Liver (tissue), 9 donors: ENCODE data around the gene TEDC2. TPM values are rescaled to one million over a fixed set of nuclear protein-coding genes. Genes with fewer than 3 reads are reported as not detected.

Experiments used
- DNase-seq: peaks from one replicate; pipeline ENCODE4 v3.0.0-alpha.2; 2017; ENCODE audit warnings: low spot score
- H3K27ac ChIP-seq, 2 donors: one replicate each; pipeline ENCODE4 v1.7.0; 2013; ENCODE audit warnings: inconsistent platforms in 2 of 2, low read length in 2 of 2, control low read depth in 1 of 2, low read depth in 1 of 2, mild to moderate bottlenecking in 1 of 2
- H3K27me3 ChIP-seq, 4 donors: one replicate each; pipeline versions ENCODE4 v1.6.1 to v1.7.0; 2013; ENCODE audit warnings: low read length in 3 of 4, inconsistent platforms in 1 of 4, mild to moderate bottlenecking in 1 of 4, moderate library complexity in 1 of 4; ENCODE audit not compliant: control insufficient read depth in 4 of 4, insufficient read depth in 4 of 4
- H3K36me3 ChIP-seq, 4 donors: one replicate each; pipeline versions ENCODE4 v1.6.1 to v1.7.0; 2013; ENCODE audit warnings: low read length in 3 of 4, mild to moderate bottlenecking in 3 of 4, low read depth in 1 of 4, moderate library complexity in 1 of 4; ENCODE audit not compliant: control insufficient read depth in 4 of 4, insufficient read depth in 3 of 4
- H3K4me1 ChIP-seq, 4 donors: one replicate each; pipeline versions ENCODE4 v1.6.1 to v1.7.0; 2013; ENCODE audit warnings: low read length in 3 of 4, mild to moderate bottlenecking in 3 of 4, moderate library complexity in 1 of 4; ENCODE audit not compliant: control insufficient read depth in 4 of 4, insufficient read depth in 4 of 4
- H3K4me3 ChIP-seq, 3 donors: one replicate each; pipeline versions ENCODE4 v1.6.1 to v1.7.0; 2013; ENCODE audit warnings: low read length in 3 of 3, control low read depth in 1 of 3, low read depth in 1 of 3, mild to moderate bottlenecking in 1 of 3
- H3K9ac ChIP-seq, 2 donors: one replicate each; pipeline ENCODE4 v1.7.0; 2013; ENCODE audit warnings: low read length in 2 of 2, mild to moderate bottlenecking in 2 of 2, moderate library complexity in 2 of 2, control low read depth in 1 of 2, low read depth in 1 of 2
- H3K9me3 ChIP-seq, 4 donors: one replicate each; pipeline versions ENCODE4 v1.6.1 to v1.7.0; 2013; ENCODE audit warnings: low read length in 3 of 4; ENCODE audit not compliant: control insufficient read depth in 4 of 4
- EGR1 ChIP-seq, 2 donors: IDR thresholded peaks; 2 replicates each; pipeline ENCODE4 v1.6.1; 2016 to 2018; ENCODE audit warnings: antibody characterized with exemption in 2 of 2, low read depth in 2 of 2
- FOXA1 ChIP-seq: IDR thresholded peaks from 2 replicates; pipeline ENCODE4 v1.6.1; 2016; ENCODE audit warnings: antibody characterized with exemption
- FOXA2 ChIP-seq: IDR thresholded peaks from 2 replicates; pipeline ENCODE4 v1.6.1; 2016; ENCODE audit warnings: antibody characterized with exemption
- GABPA ChIP-seq, 2 donors: IDR thresholded peaks in 1 of 2; conservative IDR thresholded peaks in 1 of 2; 2 replicates each; pipeline ENCODE4 v1.6.1; 2016; ENCODE audit warnings: antibody characterized with exemption in 2 of 2, mild to moderate bottlenecking in 1 of 2, moderate library complexity in 1 of 2
- HNF4A ChIP-seq, 2 donors: conservative IDR thresholded peaks; 2 replicates each; pipeline ENCODE4 v1.6.1; 2016; ENCODE audit warnings: antibody characterized with exemption in 2 of 2, mild to moderate bottlenecking in 2 of 2
- HNF4G ChIP-seq: IDR thresholded peaks from 2 replicates; pipeline ENCODE4 v1.6.1; 2016; ENCODE audit warnings: antibody characterized with exemption
- JUND ChIP-seq, 2 donors: IDR thresholded peaks; 2 replicates each; pipeline ENCODE4 v1.6.1; 2016; ENCODE audit warnings: antibody characterized with exemption in 2 of 2
- NR2F2 ChIP-seq: IDR thresholded peaks from 2 replicates; pipeline ENCODE4 v1.6.1; 2016; ENCODE audit warnings: antibody characterized with exemption
- RAD21 ChIP-seq, 2 donors: IDR thresholded peaks; 2 replicates each; pipeline ENCODE4 v1.6.1; 2016; ENCODE audit warnings: antibody characterized with exemption in 2 of 2, mild to moderate bottlenecking in 2 of 2
- RXRA ChIP-seq, 2 donors: IDR thresholded peaks; 2 replicates each; pipeline ENCODE4 v1.6.1; 2017 to 2018; ENCODE audit warnings: antibody characterized with exemption in 2 of 2, mild to moderate bottlenecking in 1 of 2
- SP1 ChIP-seq: IDR thresholded peaks from 2 replicates; pipeline ENCODE4 v1.6.1; 2018; ENCODE audit warnings: antibody characterized with exemption, mild to moderate bottlenecking
- TAF1 ChIP-seq: conservative IDR thresholded peaks from 2 replicates; pipeline ENCODE4 v1.6.1; 2016; ENCODE audit warnings: antibody characterized with exemption, mild to moderate bottlenecking
- YY1 ChIP-seq: IDR thresholded peaks from 2 replicates; pipeline ENCODE4 v1.6.1; 2016; ENCODE audit warnings: antibody characterized with exemption, mild to moderate bottlenecking
- WGBS: extraction: QIAGEN DNeasy Blood & Tissue Kit; methylation state at CpG from one replicate; pipeline ENCODE4 v1.1.7; 2013; 5-methylcytosine and 5-hydroxymethylcytosine counted together
- polyA plus RNA-seq, 2 donors: library from polyadenylated mRNA; stranded (reverse) in 1 of 2; unstranded in 1 of 2; fragments of 200-250 nt in 1 of 2; fragments of >200 nt in 1 of 2; fragmentation: Nextera tagmentation in 1 of 2; extraction: Ambion mirVana in 1 of 2; gene quantifications; one replicate each; pipeline versions ENCODE4 v1.2.1 to v1.2.3, GENCODE V29; 2013 to 2015
- total RNA-seq, 2 donors: library from RNA; depleted of rRNA; stranded (reverse); fragments of >200 nt; gene quantifications; one replicate each; pipeline ENCODE4 v1.2.3, GENCODE V29; 2014
- TF ChIP-seq, protein P1 (sequence below): IDR thresholded peaks from 2 replicates; pipeline ENCODE4 v1.6.1; 2016; ENCODE audit warnings: antibody characterized with exemption
- TF ChIP-seq, protein P2 (sequence below): IDR thresholded peaks from 2 replicates; pipeline ENCODE4 v1.6.1; 2016; ENCODE audit warnings: antibody characterized with exemption
- TF ChIP-seq, protein P3 (sequence below): IDR thresholded peaks from 2 replicates; pipeline ENCODE4 v1.6.1; 2016; ENCODE audit warnings: antibody characterized with exemption, mild to moderate bottlenecking
- TF ChIP-seq, protein P4 (sequence below): IDR thresholded peaks from 2 replicates; pipeline ENCODE4 v1.6.1; 2016; ENCODE audit warnings: antibody characterized with exemption
- donor health status: healthy.
- donor health status: healthy.
- donor health status: healthy.
- donor health status: healthy.
- donor health status: healthy.

The TEDC2 gene
- total and polyA plus RNA-seq, 4 donors = 0.71 to 6.7 (median 1.1) TPM

DNA sequence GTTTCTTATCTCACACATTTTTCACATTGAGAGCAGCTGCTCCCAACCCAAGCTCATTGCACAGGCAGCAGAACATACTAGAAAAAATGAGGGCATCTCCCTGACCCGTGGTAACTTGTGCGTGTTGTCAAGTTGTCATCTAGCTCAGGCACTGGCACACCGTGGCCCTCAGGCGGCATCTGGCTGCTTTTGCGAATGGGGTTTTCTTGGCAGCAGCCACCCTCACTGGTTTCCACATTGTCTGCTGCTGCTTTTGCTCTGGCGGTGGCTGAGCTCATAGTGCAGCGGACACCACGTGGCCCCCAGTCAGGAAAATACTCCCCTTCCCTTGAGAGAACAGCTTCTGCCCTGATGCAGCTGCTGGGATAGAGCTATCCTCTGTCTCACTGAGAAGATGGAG, 9.4 kb upstream of the TEDC2 start:
- TF ChIP-seq, protein P1, sequence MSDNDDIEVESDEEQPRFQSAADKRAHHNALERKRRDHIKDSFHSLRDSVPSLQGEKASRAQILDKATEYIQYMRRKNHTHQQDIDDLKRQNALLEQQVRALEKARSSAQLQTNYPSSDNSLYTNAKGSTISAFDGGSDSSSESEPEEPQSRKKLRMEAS = no peak
- TF ChIP-seq JUND (IDR thresholded peaks at IDR 0.05) (no peak), NR2F2 (no peak), TAF1 (no peak), SP1 (no peak), YY1 (no peak), RXRA (IDR thresholded peaks at IDR 0.05) (no peak), FOXA2 (no peak), HNF4A (conservative IDR thresholded peaks at IDR 0.05) (no peak), RAD21 (IDR thresholded peaks at IDR 0.05) (no peak), FOXA1 (no peak)
- TF ChIP-seq, protein P2, sequence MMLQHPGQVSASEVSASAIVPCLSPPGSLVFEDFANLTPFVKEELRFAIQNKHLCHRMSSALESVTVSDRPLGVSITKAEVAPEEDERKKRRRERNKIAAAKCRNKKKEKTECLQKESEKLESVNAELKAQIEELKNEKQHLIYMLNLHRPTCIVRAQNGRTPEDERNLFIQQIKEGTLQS = no peak
- TF ChIP-seq, protein P3, sequence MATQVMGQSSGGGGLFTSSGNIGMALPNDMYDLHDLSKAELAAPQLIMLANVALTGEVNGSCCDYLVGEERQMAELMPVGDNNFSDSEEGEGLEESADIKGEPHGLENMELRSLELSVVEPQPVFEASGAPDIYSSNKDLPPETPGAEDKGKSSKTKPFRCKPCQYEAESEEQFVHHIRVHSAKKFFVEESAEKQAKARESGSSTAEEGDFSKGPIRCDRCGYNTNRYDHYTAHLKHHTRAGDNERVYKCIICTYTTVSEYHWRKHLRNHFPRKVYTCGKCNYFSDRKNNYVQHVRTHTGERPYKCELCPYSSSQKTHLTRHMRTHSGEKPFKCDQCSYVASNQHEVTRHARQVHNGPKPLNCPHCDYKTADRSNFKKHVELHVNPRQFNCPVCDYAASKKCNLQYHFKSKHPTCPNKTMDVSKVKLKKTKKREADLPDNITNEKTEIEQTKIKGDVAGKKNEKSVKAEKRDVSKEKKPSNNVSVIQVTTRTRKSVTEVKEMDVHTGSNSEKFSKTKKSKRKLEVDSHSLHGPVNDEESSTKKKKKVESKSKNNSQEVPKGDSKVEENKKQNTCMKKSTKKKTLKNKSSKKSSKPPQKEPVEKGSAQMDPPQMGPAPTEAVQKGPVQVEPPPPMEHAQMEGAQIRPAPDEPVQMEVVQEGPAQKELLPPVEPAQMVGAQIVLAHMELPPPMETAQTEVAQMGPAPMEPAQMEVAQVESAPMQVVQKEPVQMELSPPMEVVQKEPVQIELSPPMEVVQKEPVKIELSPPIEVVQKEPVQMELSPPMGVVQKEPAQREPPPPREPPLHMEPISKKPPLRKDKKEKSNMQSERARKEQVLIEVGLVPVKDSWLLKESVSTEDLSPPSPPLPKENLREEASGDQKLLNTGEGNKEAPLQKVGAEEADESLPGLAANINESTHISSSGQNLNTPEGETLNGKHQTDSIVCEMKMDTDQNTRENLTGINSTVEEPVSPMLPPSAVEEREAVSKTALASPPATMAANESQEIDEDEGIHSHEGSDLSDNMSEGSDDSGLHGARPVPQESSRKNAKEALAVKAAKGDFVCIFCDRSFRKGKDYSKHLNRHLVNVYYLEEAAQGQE = no peak
- TF ChIP-seq, protein P4, sequence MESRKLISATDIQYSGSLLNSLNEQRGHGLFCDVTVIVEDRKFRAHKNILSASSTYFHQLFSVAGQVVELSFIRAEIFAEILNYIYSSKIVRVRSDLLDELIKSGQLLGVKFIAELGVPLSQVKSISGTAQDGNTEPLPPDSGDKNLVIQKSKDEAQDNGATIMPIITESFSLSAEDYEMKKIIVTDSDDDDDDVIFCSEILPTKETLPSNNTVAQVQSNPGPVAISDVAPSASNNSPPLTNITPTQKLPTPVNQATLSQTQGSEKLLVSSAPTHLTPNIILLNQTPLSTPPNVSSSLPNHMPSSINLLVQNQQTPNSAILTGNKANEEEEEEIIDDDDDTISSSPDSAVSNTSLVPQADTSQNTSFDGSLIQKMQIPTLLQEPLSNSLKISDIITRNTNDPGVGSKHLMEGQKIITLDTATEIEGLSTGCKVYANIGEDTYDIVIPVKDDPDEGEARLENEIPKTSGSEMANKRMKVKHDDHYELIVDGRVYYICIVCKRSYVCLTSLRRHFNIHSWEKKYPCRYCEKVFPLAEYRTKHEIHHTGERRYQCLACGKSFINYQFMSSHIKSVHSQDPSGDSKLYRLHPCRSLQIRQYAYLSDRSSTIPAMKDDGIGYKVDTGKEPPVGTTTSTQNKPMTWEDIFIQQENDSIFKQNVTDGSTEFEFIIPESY = no peak
- H3K36me3 ChIP-seq = peaks cover 0 to 7% (median 2%) of the 10 kb centered on the region in 4 donors
- H3K9me3 ChIP-seq = no peaks in the 10 kb centered on the region
- H3K4me3 ChIP-seq = no peak overlapping the region
- peaks cover 0 to 3% (median 0%) of the 10 kb centered on the region in 4 donors for H3K4me1 ChIP-seq
- H3K27me3 ChIP-seq = no peaks in the 10 kb centered on the region
- no peak overlapping the region for H3K27ac ChIP-seq
- DNase-seq = no peak
- 96% methylated on average over 8 of the region's 8 CpGs for WGBS
- no peak overlapping the region for H3K9ac ChIP-seq

DNA sequence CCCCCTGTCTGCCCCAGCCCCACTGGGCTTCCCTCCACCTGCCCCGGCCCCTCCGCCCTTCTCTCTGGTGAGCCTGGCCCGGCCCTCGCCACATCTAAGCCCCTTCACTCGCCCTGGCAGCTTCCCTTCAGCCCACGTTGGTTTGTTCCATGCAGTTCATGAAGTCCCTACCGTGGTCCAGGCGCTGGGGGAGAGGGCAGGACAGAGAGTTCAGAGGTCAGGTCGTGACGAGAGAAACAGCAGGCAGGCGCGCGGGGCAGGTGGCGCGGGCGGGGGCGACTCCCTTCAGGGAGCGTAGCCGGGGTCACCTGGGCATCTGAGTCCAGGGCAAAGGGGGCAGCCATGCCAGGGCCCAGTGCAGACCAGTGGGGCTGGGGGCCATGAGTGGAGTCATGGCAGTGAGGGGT, 8.9 kb upstream of the TEDC2 start:
- H3K36me3 ChIP-seq = peaks cover 0 to 7% (median 2%) of the 10 kb centered on the region in 4 donors
- no peak overlapping the region for H3K9ac ChIP-seq
- WGBS = 96% methylated on average over 19 of the region's 19 CpGs
- H3K27me3 ChIP-seq = no peaks in the 10 kb centered on the region
- no peak overlapping the region for H3K4me3 ChIP-seq
- no peak for DNase-seq
- no peak overlapping the region for H3K27ac ChIP-seq
- H3K9me3 ChIP-seq = no peaks in the 10 kb centered on the region
- H3K4me1 ChIP-seq = peaks cover 0 to 3% (median 0%) of the 10 kb centered on the region in 4 donors
- TF ChIP-seq FOXA2 (no peak), NR2F2 (no peak), JUND (IDR thresholded peaks at IDR 0.05) (no peak), HNF4A (conservative IDR thresholded peaks at IDR 0.05) (no peak), FOXA1 (no peak), HNF4G (no peak), RAD21 (IDR thresholded peaks at IDR 0.05) (no peak), YY1 (no peak), GABPA (IDR thresholded peaks at IDR 0.05 in 1 of 2, conservative IDR thresholded peaks at IDR 0.05 in 1 of 2) (no peak), RXRA (IDR thresholded peaks at IDR 0.05) (no peak), TAF1 (no peak), SP1 (no peak), EGR1 (IDR thresholded peaks at IDR 0.05; ENCODE audit: low read depth in 2 of 2) (no peak)
- TF ChIP-seq, protein P1 = no peak
- TF ChIP-seq, protein P4 = no peak
- TF ChIP-seq, protein P2 = no peak
- TF ChIP-seq, protein P3 = no peak
